H1 (cell line): ENCODE data around the gene ACADVL. TPM values are rescaled to one million over a fixed set of nuclear protein-coding genes. Genes with fewer than 3 reads are reported as not detected.

Experiments used
- CTCF ChIA-PET: fragments of 300-600 bp; sonication (Branson Sonifier 250); formaldehyde crosslinking; loops from one replicate; lab custom pipeline; 2021; ENCODE audit not compliant: partially characterized antibody; lab: Charles Lee
- POLR2A ChIA-PET: fragments of 300-600 bp; sonication (Branson Sonifier 250); formaldehyde crosslinking; loops from one replicate; lab custom pipeline; 2021; ENCODE audit warnings: inconsistent platforms; ENCODE audit not compliant: partially characterized antibody; lab: Charles Lee
- DNase-seq, 2 experiments: peaks; one replicate each; pipeline versions ENCODE4 v3.0.0 to v3.0.0-alpha.2; 2010 to 2022; ENCODE audit warnings: low spot score in 2 of 2, low read depth in 1 of 2, mixed read lengths in 1 of 2
- FAIRE-seq: peaks from 2 replicates; lab custom pipeline; 2011; peaks lifted over from hg19 to GRCh38; lab: Jason Lieb, UNC
- H2AFZ ChIP-seq: 2 replicates; pipeline ENCODE4 v1.8.1; 2012; ENCODE audit warnings: low read length, inconsistent platforms
- H2AK5ac ChIP-seq: 2 replicates; pipeline ENCODE4 v1.6.1; 2013; ENCODE audit warnings: low read depth, low read length
- H2BK120ac ChIP-seq: replicated peaks from 2 replicates; pipeline ENCODE3; 2013; ENCODE audit warnings: low read depth, low read length, inconsistent platforms
- H2BK12ac ChIP-seq: 2 replicates; pipeline ENCODE4 v1.6.1; 2013; ENCODE audit warnings: low read depth, low read length
- H2BK15ac ChIP-seq: 2 replicates; pipeline ENCODE4 v1.6.1; 2013; ENCODE audit warnings: low read length
- H2BK20ac ChIP-seq: 2 replicates; pipeline ENCODE4 v1.6.1; 2013; ENCODE audit warnings: low read length
- H2BK5ac ChIP-seq: 2 replicates; pipeline ENCODE4 v1.6.1; 2013; ENCODE audit warnings: low read depth, low read length
- H3K14ac ChIP-seq: 2 replicates; pipeline ENCODE4 v1.6.1; 2013; ENCODE audit warnings: inconsistent platforms; ENCODE audit not compliant: insufficient read length
- H3K18ac ChIP-seq: 2 replicates; pipeline ENCODE4 v1.6.1; 2013; ENCODE audit warnings: low read length; ENCODE audit errors: extremely low read depth
- H3K23ac ChIP-seq: 2 replicates; pipeline ENCODE4 v1.6.1; 2013; ENCODE audit warnings: inconsistent platforms; ENCODE audit not compliant: insufficient read length
- H3K23me2 ChIP-seq: 2 replicates; pipeline ENCODE4 v1.6.1; 2013; ENCODE audit warnings: low read depth, low read length
- H3K27ac ChIP-seq: 2 replicates; pipeline ENCODE4 v1.6.1; 2011; ENCODE audit warnings: low read depth, low read length, inconsistent platforms
- H3K27me3 ChIP-seq, 4 experiments: replicated peaks in 1 of 4; 1 replicate in 1 of 4; 2 replicates in 3 of 4; pipeline versions ENCODE4 v1.6.1 to v1.8.1; 2011 to 2013; ENCODE audit warnings: low read length in 3 of 4, mild to moderate bottlenecking in 3 of 4, inconsistent platforms in 2 of 4, mixed read lengths in 2 of 4, moderate library complexity in 1 of 4; ENCODE audit not compliant: control insufficient read depth in 3 of 4, insufficient read depth in 3 of 4; ENCODE audit errors: extremely low read depth in 1 of 4
- H3K36me3 ChIP-seq, 4 experiments: 2 replicates each; pipeline versions ENCODE4 v1.6.1 to v1.8.1; 2011 to 2013; ENCODE audit warnings: mild to moderate bottlenecking in 4 of 4, low read length in 3 of 4, moderate library complexity in 2 of 4, control low read depth in 1 of 4, inconsistent platforms in 1 of 4; ENCODE audit not compliant: insufficient read depth in 4 of 4, control insufficient read depth in 2 of 4
- H3K4ac ChIP-seq: replicated peaks from 2 replicates; pipeline ENCODE3; 2013; ENCODE audit warnings: low read length, low read depth, mixed read lengths, inconsistent platforms; ENCODE audit not compliant: insufficient read length
- H3K4me1 ChIP-seq, 4 experiments: replicated peaks in 1 of 4; 1 replicate in 1 of 4; 2 replicates in 3 of 4; pipeline versions ENCODE4 v1.6.1 to v1.8.1; 2011 to 2013; ENCODE audit warnings: low read length in 3 of 4, inconsistent platforms in 2 of 4, mixed read lengths in 1 of 4; ENCODE audit not compliant: insufficient read depth in 4 of 4, control insufficient read depth in 3 of 4
- H3K4me2 ChIP-seq, 2 experiments: 2 replicates each; pipeline versions ENCODE4 v1.6.1 to v1.8.1; 2011 to 2013; ENCODE audit warnings: low read depth in 2 of 2, low read length in 2 of 2, control low read depth in 1 of 2, inconsistent platforms in 1 of 2, mild to moderate bottlenecking in 1 of 2; ENCODE audit not compliant: insufficient read depth in 1 of 2
- H3K4me3 ChIP-seq, 4 experiments: fragments of 200-600, 300-600 bp in 1 of 4; sonication (generic), shearing (Covaris generic), sonication (Bioruptor Twin) in 1 of 4; 2 replicates each; pipeline versions ENCODE4 v1.5.1 to v1.8.1; 2011 to 2016; ENCODE audit warnings: low read length in 4 of 4, low read depth in 3 of 4, control low read depth in 2 of 4, inconsistent platforms in 2 of 4, mild to moderate bottlenecking in 2 of 4, mixed read lengths in 1 of 4, moderate library complexity in 1 of 4; ENCODE audit not compliant: insufficient read depth in 2 of 4; ENCODE audit errors: extremely low read depth in 1 of 4
- H3K56ac ChIP-seq: replicated peaks from 2 replicates; pipeline ENCODE3; 2013; ENCODE audit warnings: low read depth, mild to moderate bottlenecking, mixed read lengths, low read length, inconsistent platforms; ENCODE audit not compliant: insufficient read length
- H3K79me1 ChIP-seq: 2 replicates; pipeline ENCODE4 v1.6.1; 2013; ENCODE audit warnings: low read depth, low read length, control low read depth
- H3K79me2 ChIP-seq, 2 experiments: 2 replicates each; pipeline versions ENCODE4 v1.6.1 to v1.8.1; 2012 to 2013; ENCODE audit warnings: low read length in 2 of 2, mild to moderate bottlenecking in 2 of 2, inconsistent platforms in 1 of 2; ENCODE audit not compliant: insufficient read depth in 2 of 2, control insufficient read depth in 1 of 2
- H3K9ac ChIP-seq, 4 experiments: replicated peaks in 1 of 4; 1 replicate in 1 of 4; 2 replicates in 3 of 4; pipeline versions ENCODE4 v1.6.1 to v1.8.1; 2011 to 2013; ENCODE audit warnings: low read depth in 3 of 4, low read length in 3 of 4, control low read depth in 2 of 4, mild to moderate bottlenecking in 2 of 4, moderate library complexity in 2 of 4, inconsistent platforms in 1 of 4; ENCODE audit errors: extremely low read depth in 1 of 4
- H3K9me3 ChIP-seq, 2 experiments: 2 replicates each; pipeline versions ENCODE4 v1.6.1 to v1.8.1; 2012 to 2013; ENCODE audit warnings: mild to moderate bottlenecking in 2 of 2, moderate library complexity in 2 of 2, control low read depth in 1 of 2, inconsistent platforms in 1 of 2, low read depth in 1 of 2, low read length in 1 of 2, mixed read lengths in 1 of 2; ENCODE audit not compliant: insufficient read depth in 2 of 2
- H4K20me1 ChIP-seq, 2 experiments: replicated peaks in 1 of 2; 2 replicates each; pipeline versions ENCODE3 to v1.8.1; 2011 to 2013; ENCODE audit warnings: inconsistent platforms in 2 of 2, low read length in 2 of 2, mild to moderate bottlenecking in 1 of 2; ENCODE audit not compliant: insufficient read depth in 2 of 2, control insufficient read depth in 1 of 2
- H4K5ac ChIP-seq: 2 replicates; pipeline ENCODE4 v1.6.1; 2013; ENCODE audit warnings: low read length, low read depth, mixed read lengths, inconsistent platforms; ENCODE audit not compliant: insufficient read length
- H4K8ac ChIP-seq: 2 replicates; pipeline ENCODE4 v1.8.0; 2013; ENCODE audit warnings: mild to moderate bottlenecking, moderate library complexity, low read length, inconsistent platforms; ENCODE audit not compliant: insufficient read depth; ENCODE audit errors: extremely low read depth
- H4K91ac ChIP-seq: replicated peaks from 2 replicates; pipeline ENCODE3; 2013; ENCODE audit warnings: low read length, mixed read lengths, inconsistent platforms; ENCODE audit not compliant: insufficient read length
- ASH2L ChIP-seq: fragments of 200-600, 300-600 bp; sonication (generic); IDR thresholded peaks from one replicate; pipeline ENCODE4 v1.7.1; 2017; ENCODE audit warnings: low read length
- HDAC2 ChIP-seq, 2 experiments: fragments of 300-600 bp in 1 of 2; sonication (generic) in 1 of 2; IDR thresholded peaks; 2 replicates each; pipeline ENCODE4 v1.6.1; 2011 to 2012; ENCODE audit warnings: low read depth in 2 of 2, low read length in 2 of 2, mild to moderate bottlenecking in 2 of 2, moderate library complexity in 2 of 2, borderline replicate concordance in 1 of 2, inconsistent platforms in 1 of 2
- WGBS, 2 experiments: shearing (Covaris generic) in 1 of 2; methylation state at CpG; one replicate each; pipeline versions ENCODE4 v1.1.6 to v1.1.7; 2013 to 2015; ENCODE audit warnings: low lambda C conversion rate in 2 of 2, mixed read lengths in 2 of 2, inconsistent platforms in 1 of 2, low coverage in 1 of 2, missing lambda C conversion rate in 1 of 2; ENCODE audit not compliant: insufficient replicate concordance in 2 of 2, insufficient coverage in 1 of 2, insufficient read length in 1 of 2; ENCODE audit errors: extremely low coverage in 1 of 2, missing lambda C conversion rate in 1 of 2; 5-methylcytosine and 5-hydroxymethylcytosine counted together
- polyA plus RNA-seq, 7 experiments: library from polyadenylated mRNA; depleted of rRNA in 3 of 7; stranded (reverse) in 5 of 7; unstranded in 2 of 7; fragments of >200 nt in 5 of 7; fragments of 200-250 nt in 2 of 7; gene quantifications; 1 replicate in 5 of 7; 2 replicates in 1 of 7; 4 replicates in 1 of 7; pipeline versions ENCODE4 v1.2.1 to v1.2.3, GENCODE V29; 2011 to 2013; ENCODE audit warnings: missing spikeins in 2 of 7, mixed read lengths in 2 of 7
- total RNA-seq: library from RNA; stranded (reverse); fragmentation: NEBNext Ultra II Directional; extraction: Animal tissue kit (Norgen Biotek cat#: 25700); gene quantifications from 2 replicates; pipeline ENCODE4 v1.2.1, GENCODE V29; 2021

Gene ACADVL
- total and polyA plus RNA-seq, 2 of the 8 experiments (the other 6 are each of a cell fraction or from before 2014, with no cell fraction given): 181 to 231 TPM

DNA sequence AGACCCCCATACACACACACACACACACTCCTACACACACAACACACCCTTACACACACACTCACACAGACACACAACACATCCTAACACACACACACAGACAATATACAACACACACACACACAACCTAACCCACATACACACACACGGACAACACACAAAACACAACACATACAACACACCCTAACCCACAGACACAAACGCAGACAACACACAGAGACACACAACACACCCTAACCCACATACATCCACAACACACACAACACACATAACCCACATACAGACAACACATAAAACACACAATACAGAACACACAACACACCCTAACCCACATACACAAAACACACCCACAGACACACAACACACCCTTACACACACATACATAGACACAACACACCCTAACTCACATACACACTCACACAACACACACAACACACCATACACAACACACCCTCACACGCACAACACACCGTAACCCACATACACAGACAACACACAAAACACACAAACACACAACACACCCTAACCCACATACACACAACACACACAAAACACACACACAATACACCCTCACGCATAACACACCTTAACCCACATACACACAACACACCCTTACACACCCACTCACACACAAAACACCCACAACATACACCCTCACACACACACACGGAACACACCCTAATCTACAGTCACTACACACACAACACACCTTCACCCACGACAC, 45.0 kb upstream of the ACADVL start:
- H2BK20ac ChIP-seq: peak overlapping the region; percentile 49; the same call in 1 of the 2 replicates
- no peak overlapping the region for H3K27ac ChIP-seq
- peak overlapping the region; percentile 91; the same call in 1 of the 2 replicates for H2BK12ac ChIP-seq
- POLR2A ChIA-PET: interaction anchor here (0.8 to 1.5 kb wide), 7 partner anchors 12 to 210 kb away, joined by 3 to 4 read pairs (median 3); partner anchors contain the start of gene PHF23
- H3K23ac ChIP-seq: peak overlapping the region; percentile 7
- TF ChIP-seq HDAC2 (IDR thresholded peaks at IDR 0.05; ENCODE audit: borderline replicate concordance in 1 of 2, low read depth in 2 of 2, low read length in 2 of 2) (no peak), ASH2L (peak; percentile 10)
- peaks cover 8% of the 10 kb centered on the region; the same call in 1 of the 2 replicates for H3K79me1 ChIP-seq
- WGBS, 2 experiments: 87 to 100% methylated on average over 3 to 7 of the region's 7 CpGs
- H3K79me2 ChIP-seq: no peaks in the 10 kb centered on the region
- no peaks in the 10 kb centered on the region; a peak in 1 of 8 replicates for H3K36me3 ChIP-seq
- peak overlapping the region; percentile 76 for H4K91ac ChIP-seq
- peak overlapping the region; percentile 58; the same call in 1 of the 2 replicates for H4K8ac ChIP-seq
- H2BK15ac ChIP-seq: peak overlapping the region; percentile 16
- H4K5ac ChIP-seq: no peak overlapping the region
- peak overlapping the region; percentile 77 for H3K56ac ChIP-seq
- CTCF ChIA-PET: interaction anchor here (0.8 to 1.9 kb wide), 9 partner anchors 10 to 261 kb away, joined by 3 to 19 read pairs (median 4); no protein-coding TSS in a partner anchor
- peaks cover 0 to 23% (median 11%) of the 10 kb centered on the region in 4 experiments; a peak in 6 of 7 replicates for H3K4me1 ChIP-seq
- H3K23me2 ChIP-seq: peaks cover 38% of the 10 kb centered on the region
- no peak overlapping the region for H3K18ac ChIP-seq
- no peaks in the 10 kb centered on the region for H3K9me3 ChIP-seq
- peak overlapping the region; percentile 69 for H2BK120ac ChIP-seq
- DNase-seq (no peak), FAIRE-seq (peak; percentile 90)
- H2AFZ ChIP-seq: peak overlapping the region; percentile 73
- H4K20me1 ChIP-seq: peaks cover 0 to 21% of the 10 kb centered on the region in 2 experiments
- H3K27me3 ChIP-seq: peaks cover 0 to 28% (median 21%) of the 10 kb centered on the region in 4 experiments; a peak in 6 of 7 replicates
- peak overlapping the region; percentile 95 for H3K4ac ChIP-seq
- H2BK5ac ChIP-seq: peak overlapping the region; percentile 38; the same call in 1 of the 2 replicates
- peak overlapping the region; percentile 8 to 50 (median 12); a peak in 3 of 8 replicates for H3K4me3 ChIP-seq
- H3K14ac ChIP-seq: no peak overlapping the region
- peak overlapping the region in 1 of 4 experiments; percentile 11; a peak in 1 of 7 replicates for H3K9ac ChIP-seq
- H3K4me2 ChIP-seq: peak overlapping the region; percentile 45 to 60
- peak overlapping the region; percentile 46 for H2AK5ac ChIP-seq
